GM21360 (cell line): Measurements from ENCODE around the gene CRISPLD2.
"Not testable (repeated sequence)": the region's sequence is repeated elsewhere in the genome, so short reads cannot be mapped to it uniquely, and the experiment has no call there.

Experiments used
- ATAC-seq: cut with Tn5 transposase; IDR thresholded peaks from one replicate; pipeline ENCODE4 v1.9.1; 2021; ENCODE audit warnings: mild to moderate bottlenecking, moderate library complexity; ENCODE audit not compliant: unreplicated experiment

Gene CRISPLD2

DNA sequence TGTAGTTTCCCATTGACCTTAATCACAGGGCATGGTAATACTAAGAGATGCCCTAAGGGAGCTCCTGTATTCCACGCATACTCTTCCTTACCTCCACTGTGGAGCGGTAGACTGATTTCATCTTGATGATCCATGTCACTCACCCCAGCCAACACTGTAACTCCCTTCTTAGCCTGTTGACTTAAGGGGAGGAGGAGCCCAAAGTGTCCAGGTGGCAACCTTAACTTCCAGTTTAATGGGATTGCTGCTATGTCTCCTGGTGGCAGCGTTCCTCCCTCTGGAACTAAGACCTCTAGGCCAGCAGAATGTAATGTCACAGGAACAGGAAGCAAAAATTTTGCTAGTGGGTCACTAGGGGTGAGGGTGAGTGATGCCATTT, 36.4 kb downstream of the CRISPLD2 start:
- ATAC-seq = not testable (repeated sequence)

GRCh38 chr16:84856811-84857210, 37.0 kb downstream of the CRISPLD2 start:
- not testable (repeated sequence) for ATAC-seq

DNA sequence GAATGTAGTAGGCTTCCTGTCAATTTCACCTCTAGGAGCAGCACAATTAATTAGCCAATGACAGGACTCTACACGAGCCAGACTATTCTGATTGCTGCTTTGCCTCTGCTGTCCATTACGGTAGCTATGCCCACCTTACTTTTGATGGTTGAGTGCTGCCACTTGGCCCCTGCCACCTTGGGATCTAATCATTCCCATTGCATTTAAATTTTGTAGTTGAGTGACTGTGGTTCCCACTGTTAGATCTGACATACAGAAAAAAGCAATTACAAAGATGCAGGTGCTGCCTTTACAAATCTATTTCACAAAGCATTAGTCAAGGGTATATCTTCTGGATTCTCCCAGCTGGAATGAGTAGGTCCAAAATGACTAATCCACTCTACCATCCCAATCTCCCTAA, 39.9 kb downstream of the CRISPLD2 start:
- ATAC-seq = no peak

DNA sequence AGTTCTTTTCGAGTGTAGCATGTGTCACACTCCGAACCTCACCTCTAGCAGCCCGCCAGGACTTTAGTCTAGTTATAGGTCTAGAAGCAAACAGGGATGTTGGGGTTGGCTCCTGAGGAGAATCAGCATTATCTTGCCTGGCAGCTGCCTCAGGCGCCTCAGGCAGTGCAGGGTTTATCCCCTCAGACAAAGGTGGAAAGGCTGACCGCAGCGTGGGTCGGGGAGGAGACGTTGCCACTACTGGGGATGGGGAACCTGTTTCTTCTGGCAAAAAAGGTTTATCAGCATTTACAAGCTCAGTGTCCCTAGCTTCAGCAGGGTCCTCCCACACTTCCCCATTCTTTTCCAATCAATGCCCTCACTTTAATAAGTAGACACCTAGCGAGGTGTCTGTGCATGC, 40.6 kb downstream of the CRISPLD2 start:
- no peak for ATAC-seq

- no peak for ATAC-seq
Observed at GRCh38 chr16:84861671-84862070, 41.9 kb downstream of the CRISPLD2 start.

DNA sequence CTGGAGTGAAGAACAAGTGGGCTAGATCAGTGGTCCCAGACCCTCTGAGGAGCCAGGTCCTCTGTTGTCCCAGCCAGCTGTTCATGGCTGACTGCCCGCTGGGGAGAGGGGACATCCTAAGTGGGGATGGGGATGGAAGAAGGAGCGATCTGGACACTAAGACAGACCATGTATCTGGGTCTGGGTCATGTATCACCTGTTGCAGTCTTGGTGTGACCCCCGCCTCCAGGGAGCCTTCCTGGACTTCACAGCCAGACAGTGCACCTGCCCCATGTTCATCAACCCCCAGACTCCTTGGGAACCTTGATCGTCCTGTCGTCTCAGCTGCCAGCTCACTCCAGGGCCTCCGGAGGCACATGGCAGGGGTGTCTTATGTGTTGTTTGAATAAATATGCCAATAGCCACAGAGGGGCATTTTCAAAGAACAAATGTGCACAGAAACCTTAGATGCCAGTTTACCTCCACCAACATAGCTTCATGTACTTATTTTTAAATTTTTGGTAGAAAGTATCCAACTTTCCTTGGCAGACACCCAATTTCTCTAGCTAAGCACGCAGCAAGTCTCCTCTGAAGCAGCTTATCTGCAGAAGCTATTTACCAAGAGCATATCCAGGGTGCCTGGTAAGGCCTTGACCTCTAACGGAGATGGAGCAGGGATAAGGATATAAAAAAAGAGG, 43.2 kb downstream of the CRISPLD2 start:
- no peak for ATAC-seq

DNA sequence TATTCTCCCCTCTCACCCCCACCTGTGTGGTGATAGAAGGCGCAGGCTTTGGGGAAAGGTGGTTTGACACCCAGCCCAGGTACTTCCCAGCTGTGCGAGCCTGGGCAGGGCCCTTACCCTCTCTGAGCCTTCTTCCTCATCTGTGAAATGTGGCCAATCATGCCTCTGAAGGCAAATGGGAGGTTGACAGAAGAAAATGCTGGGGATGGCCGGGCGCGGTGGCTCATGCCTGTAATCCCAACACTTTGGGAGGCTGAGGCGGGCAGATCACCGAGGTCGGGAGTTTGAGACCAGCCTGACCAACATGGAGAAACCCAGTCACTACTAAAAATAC, 43.7 kb downstream of the CRISPLD2 start:
- ATAC-seq = no peak

GRCh38 chr16:84864326-84864955, 44.7 kb downstream of the CRISPLD2 start:
- ATAC-seq = no peak

GRCh38 chr16:84867696-84868095, 47.9 kb downstream of the CRISPLD2 start:
- ATAC-seq = no peak

- ATAC-seq = no peak
Observed at GRCh38 chr16:84868328-84868727, 48.5 kb downstream of the CRISPLD2 start.

DNA sequence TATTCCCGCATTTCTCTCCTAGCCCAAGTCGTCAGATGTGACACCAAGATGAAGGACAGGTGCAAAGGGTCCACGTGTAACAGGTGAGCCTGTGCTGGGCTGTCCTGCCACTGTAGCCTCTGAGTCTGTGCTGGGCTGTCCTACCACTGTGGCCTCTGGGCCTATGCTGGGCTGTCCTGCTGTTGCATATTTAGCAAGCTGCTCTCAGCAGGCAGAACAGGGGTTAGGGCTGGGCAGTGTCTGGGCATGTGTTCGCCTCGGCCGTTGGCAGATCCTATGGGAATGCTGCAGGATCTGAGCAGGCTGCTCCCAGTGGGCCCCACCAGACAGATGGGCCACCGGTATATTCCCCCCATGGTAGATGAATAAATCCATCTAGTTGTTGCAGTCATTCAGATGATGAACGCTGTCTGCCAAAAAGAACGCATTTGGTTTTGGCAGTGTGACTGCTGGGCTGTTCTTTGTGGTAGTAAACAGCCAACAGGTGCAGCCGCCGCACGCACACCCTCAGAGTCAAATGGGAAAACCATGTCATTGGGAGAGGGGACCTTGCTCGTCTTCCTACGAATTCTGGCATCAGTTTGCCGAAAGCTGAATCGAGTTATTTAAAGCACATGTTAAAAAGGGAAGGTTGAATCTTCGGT, 49.2 kb downstream of the CRISPLD2 start:
- ATAC-seq = no peak

DNA sequence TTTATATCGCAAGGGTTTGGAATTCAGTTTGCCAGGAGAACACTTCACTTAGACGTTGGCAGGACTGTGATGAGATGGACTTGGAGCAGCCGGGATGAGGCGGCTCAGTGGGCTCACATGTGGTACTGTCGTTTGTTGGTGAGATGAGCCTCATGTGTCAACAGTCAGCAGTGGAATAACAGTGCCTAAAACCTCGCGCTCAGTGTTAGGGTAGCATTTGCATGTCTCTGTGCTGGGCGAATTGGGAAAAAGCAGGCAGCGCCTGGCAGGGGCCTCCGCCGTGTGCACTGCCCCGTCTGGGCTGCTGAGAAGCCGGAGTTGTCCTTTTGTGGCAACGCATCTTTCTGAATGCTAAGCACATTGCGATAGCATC, 49.7 kb downstream of the CRISPLD2 start:
- no peak for ATAC-seq

DNA sequence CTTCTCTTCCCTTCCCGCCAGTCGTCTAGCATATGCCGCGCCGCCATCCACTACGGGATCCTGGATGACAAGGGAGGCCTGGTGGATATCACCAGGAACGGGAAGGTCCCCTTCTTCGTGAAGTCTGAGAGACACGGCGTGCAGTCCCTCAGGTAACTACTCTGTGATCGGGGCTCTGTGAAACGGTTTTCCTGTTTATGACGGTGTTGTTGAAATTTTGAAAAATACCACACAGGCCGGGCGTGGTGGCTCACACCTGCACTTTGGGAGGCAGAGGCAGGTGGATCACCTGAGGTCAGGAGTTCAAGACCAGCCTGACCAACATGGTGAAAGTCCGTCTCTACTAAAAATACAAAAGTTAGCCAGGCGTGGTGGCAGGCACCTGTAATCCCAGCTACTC, 53.2 kb downstream of the CRISPLD2 start:
- ATAC-seq = not testable (repeated sequence)

DNA sequence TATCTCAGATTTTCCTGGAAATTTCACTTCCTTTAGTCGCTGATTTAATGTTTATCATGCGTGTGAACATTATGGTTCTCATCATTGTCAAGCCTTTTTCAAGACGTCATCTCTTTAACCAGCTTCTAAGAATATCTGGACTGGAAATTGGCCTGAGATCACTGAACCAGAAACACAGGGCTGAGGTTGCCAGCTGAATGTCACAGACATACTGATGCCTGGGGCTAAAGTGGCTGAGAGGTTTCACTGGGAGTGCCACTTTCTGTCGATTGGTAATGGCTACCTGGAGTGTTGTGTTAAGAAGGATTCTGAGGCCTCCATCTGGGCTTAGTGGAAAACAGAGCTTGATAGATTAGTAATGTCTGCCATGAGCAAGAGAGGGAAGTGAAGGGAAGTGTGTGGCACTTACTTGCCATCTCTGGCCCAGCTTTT, 54.2 kb downstream of the CRISPLD2 start:
- ATAC-seq = no peak

DNA sequence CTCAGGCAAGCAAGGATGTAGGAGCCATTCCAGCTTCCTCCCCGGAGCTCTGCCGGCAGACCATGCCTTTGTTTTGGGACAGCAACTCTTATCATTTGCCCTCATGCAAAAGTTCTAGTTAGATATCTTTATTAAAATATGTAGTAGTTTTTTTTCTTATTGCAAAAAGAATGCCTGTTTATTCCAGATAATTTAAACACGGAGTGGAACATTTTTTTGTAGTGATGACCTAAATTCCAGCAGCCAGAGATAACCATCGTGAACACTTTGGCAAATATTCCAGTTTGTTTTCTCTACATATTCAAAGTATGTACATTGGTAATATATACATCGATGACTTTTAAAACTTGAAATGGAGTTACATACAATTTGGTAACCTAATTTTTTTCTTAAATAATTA, 54.8 kb downstream of the CRISPLD2 start:
- no peak for ATAC-seq

- no peak for ATAC-seq
Observed at GRCh38 chr16:84874983-84875382, 55.2 kb downstream of the CRISPLD2 start.

GRCh38 chr16:84875846-84876245, 56.1 kb downstream of the CRISPLD2 start:
- no peak for ATAC-seq

- ATAC-seq = no peak
Observed at GRCh38 chr16:84876873-84877606, 57.3 kb downstream of the CRISPLD2 start.

GRCh38 chr16:84878770-84879169, 59.0 kb downstream of the CRISPLD2 start:
- ATAC-seq = no peak

GRCh38 chr16:84879569-84880487, 60.0 kb downstream of the CRISPLD2 start:
- ATAC-seq = no peak
